GM12801 (cell line): ENCODE measurements around the gene ZNF146.

Source experiments
- CTCF ChIP-seq: IDR thresholded peaks from one replicate; pipeline ENCODE4 v1.5.1; 2011; ENCODE audit warnings: control low read depth; ENCODE audit not compliant: insufficient read length; ENCODE audit errors: extremely low read depth

Gene ZNF146

GRCh38 chr19:36246006-36246481 lies 31.1 kb downstream of the ZNF146 start:
- TF ChIP-seq CTCF = no peak

- TF ChIP-seq CTCF = no peak
Observed at GRCh38 chr19:36252047-36252446, 37.1 kb downstream of the ZNF146 start.

GRCh38 chr19:36254848-36255247 lies 39.9 kb downstream of the ZNF146 start:
- no peak for TF ChIP-seq CTCF

- no peak for TF ChIP-seq CTCF
Observed at GRCh38 chr19:36255316-36255715, 40.4 kb downstream of the ZNF146 start.

GRCh38 chr19:36256064-36256463 lies 41.2 kb downstream of the ZNF146 start:
- no peak for TF ChIP-seq CTCF

GRCh38 chr19:36256853-36257519 lies 42.1 kb downstream of the ZNF146 start:
- no peak for TF ChIP-seq CTCF

- no peak for TF ChIP-seq CTCF
Observed at GRCh38 chr19:36257520-36257876, 42.6 kb downstream of the ZNF146 start.
